ENCODE results near the gene ELFN2.

DNA sequence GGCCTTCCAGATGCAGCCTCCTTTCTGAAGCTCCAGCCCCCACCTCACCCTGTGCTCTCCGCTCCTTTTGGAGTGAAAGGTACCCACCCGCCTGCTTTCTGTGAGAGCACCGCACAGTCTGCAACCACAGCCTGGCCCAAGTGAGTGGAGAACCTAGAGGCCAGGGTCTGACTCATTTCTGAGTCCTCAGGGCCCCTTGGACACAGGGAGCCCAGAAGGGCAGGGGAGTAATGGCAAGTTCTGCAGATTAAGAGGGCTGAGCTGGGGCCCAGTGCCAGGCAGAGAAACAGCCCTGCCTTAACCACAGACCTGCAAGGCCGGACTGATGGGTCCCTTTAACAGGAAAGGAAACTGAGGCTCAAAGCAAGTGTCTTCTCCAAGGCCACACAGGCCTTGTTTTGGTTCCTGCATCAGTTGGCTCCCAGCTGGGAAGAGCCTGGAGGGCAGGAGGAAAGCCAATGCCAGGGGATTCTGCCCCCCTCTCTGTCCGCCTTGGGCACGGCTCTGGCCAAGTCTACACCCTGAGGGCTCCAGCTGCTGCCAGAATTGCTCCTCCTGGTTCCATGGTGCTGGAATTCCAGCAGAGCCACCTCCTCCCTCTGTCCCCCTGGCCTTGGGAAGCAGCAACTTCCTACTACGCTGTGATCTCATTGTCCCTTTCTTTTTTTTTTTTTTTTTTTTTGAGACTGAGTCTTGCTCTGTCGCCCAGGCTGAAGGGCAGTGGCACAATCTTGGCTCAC, 89.9 kb downstream of the ELFN2 start:
- TF ChIP-seq, protein P1, sequence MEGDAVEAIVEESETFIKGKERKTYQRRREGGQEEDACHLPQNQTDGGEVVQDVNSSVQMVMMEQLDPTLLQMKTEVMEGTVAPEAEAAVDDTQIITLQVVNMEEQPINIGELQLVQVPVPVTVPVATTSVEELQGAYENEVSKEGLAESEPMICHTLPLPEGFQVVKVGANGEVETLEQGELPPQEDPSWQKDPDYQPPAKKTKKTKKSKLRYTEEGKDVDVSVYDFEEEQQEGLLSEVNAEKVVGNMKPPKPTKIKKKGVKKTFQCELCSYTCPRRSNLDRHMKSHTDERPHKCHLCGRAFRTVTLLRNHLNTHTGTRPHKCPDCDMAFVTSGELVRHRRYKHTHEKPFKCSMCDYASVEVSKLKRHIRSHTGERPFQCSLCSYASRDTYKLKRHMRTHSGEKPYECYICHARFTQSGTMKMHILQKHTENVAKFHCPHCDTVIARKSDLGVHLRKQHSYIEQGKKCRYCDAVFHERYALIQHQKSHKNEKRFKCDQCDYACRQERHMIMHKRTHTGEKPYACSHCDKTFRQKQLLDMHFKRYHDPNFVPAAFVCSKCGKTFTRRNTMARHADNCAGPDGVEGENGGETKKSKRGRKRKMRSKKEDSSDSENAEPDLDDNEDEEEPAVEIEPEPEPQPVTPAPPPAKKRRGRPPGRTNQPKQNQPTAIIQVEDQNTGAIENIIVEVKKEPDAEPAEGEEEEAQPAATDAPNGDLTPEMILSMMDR (IDR thresholded peaks at IDR 0.05): no peak
- TF ChIP-seq POLR2A (IDR thresholded peaks at IDR 0.05): no peak
